GM23338 (cell line): ENCODE measurements around the gene PTPRN2. TPM values are rescaled to one million over a fixed set of nuclear protein-coding genes. Genes with fewer than 3 reads are reported as not detected.

ENCODE experiments used
- ATAC-seq: fragments of 200-7000 bp; cut with Tn5 transposase; 3 replicates; pipeline ENCODE4 v1.9.1; 2020
- DNase-seq: peaks from one replicate; pipeline ENCODE4 v3.0.0-alpha.2; 2015; ENCODE audit warnings: low spot score
- H2AFZ ChIP-seq: fragments of 200-600 bp; sonication (generic); 2 replicates; pipeline ENCODE4 v1.8.0; 2016; ENCODE audit warnings: antibody characterized with exemption, mild to moderate bottlenecking, moderate library complexity
- H3F3A ChIP-seq: fragments of 200-600 bp; sonication (generic); replicated peaks from 2 replicates; pipeline ENCODE4 v1.8.0; 2017; ENCODE audit warnings: antibody characterized with exemption, mixed run types, low read depth
- H3K27ac ChIP-seq: fragments of 200-600 bp; sonication (generic); 2 replicates; pipeline ENCODE4 v1.6.1; 2016; ENCODE audit warnings: low read depth
- H3K27me3 ChIP-seq: fragments of 200-600 bp; sonication (generic); 2 replicates; pipeline ENCODE4 v1.8.0; 2016; ENCODE audit warnings: mild to moderate bottlenecking, mixed run types, moderate library complexity; ENCODE audit not compliant: insufficient read depth
- H3K36me3 ChIP-seq: fragments of 200-600 bp; sonication (generic); 2 replicates; pipeline ENCODE4 v1.8.0; 2016; ENCODE audit warnings: mild to moderate bottlenecking; ENCODE audit not compliant: insufficient read depth
- H3K4me1 ChIP-seq: fragments of 200-600 bp; sonication (generic); 2 replicates; pipeline ENCODE4 v1.8.0; 2016; ENCODE audit warnings: mild to moderate bottlenecking, moderate library complexity; ENCODE audit not compliant: insufficient read depth
- H3K4me2 ChIP-seq: fragments of 200-600 bp; sonication (generic); 2 replicates; pipeline ENCODE4 v1.7.1; 2017; ENCODE audit warnings: mixed run types
- H3K4me3 ChIP-seq: fragments of 200-600 bp; sonication (generic); 2 replicates; pipeline ENCODE4 v1.6.1; 2016; ENCODE audit warnings: mixed run types
- H3K79me2 ChIP-seq: fragments of 200-600 bp; sonication (generic); replicated peaks from 2 replicates; pipeline ENCODE4 v1.8.0; 2017; ENCODE audit warnings: mild to moderate bottlenecking; ENCODE audit not compliant: insufficient read depth
- H3K9me2 ChIP-seq: fragments of 200-600 bp; sonication (generic); 2 replicates; pipeline ENCODE4 v1.8.0; 2017; ENCODE audit not compliant: insufficient read depth
- H4K20me1 ChIP-seq: fragments of 200-600 bp; sonication (generic); replicated peaks from 2 replicates; pipeline ENCODE4 v1.8.0; 2017; ENCODE audit warnings: mild to moderate bottlenecking; ENCODE audit not compliant: insufficient read depth
- H3K27ac Mint-ChIP-seq: 2 replicates; pipeline ENCODE4 v1.8.0; 2020; ENCODE audit warnings: inconsistent platforms, mild to moderate bottlenecking, moderate library complexity, mixed read lengths
- H3K27me3 Mint-ChIP-seq: 3 replicates; pipeline ENCODE4 v1.8.0; 2022; ENCODE audit warnings: low read depth, mild to moderate bottlenecking, moderate library complexity, mixed read lengths, inconsistent platforms; ENCODE audit not compliant: insufficient read depth, poor library complexity
- H3K36me3 Mint-ChIP-seq: 3 replicates; pipeline ENCODE4 v1.8.0; 2021; ENCODE audit warnings: low read depth, mild to moderate bottlenecking, inconsistent platforms, moderate library complexity, mixed read lengths
- H3K4me1 Mint-ChIP-seq: 3 replicates; pipeline ENCODE4 v1.8.0; 2020; ENCODE audit warnings: mild to moderate bottlenecking, inconsistent platforms, mixed read lengths
- H3K4me3 Mint-ChIP-seq: 3 replicates; pipeline ENCODE4 v1.8.0; 2021; ENCODE audit warnings: moderate library complexity, mild to moderate bottlenecking, inconsistent platforms, mixed read lengths
- H3K9me3 Mint-ChIP-seq: 3 replicates; pipeline ENCODE4 v1.8.0; 2020; ENCODE audit warnings: moderate library complexity, mild to moderate bottlenecking, inconsistent platforms, mixed read lengths
- CREB1 ChIP-seq: fragments of 250-450 bp; sonication (Bioruptor Pico); IDR thresholded peaks from 2 replicates; pipeline ENCODE4 v1.5.0; 2020; ENCODE audit warnings: low read depth, mild to moderate bottlenecking, moderate library complexity
- CTCF ChIP-seq, 2 experiments: fragments of 200-600 bp in 1 of 2; sonication (generic) in 1 of 2; conservative IDR thresholded peaks; 2 replicates each; pipeline versions ENCODE4 v1.5.1 to v1.6.1; 2016 to 2017; ENCODE audit warnings: antibody characterized with exemption in 2 of 2, low read depth in 2 of 2, mild to moderate bottlenecking in 2 of 2, moderate library complexity in 1 of 2
- EZH2 ChIP-seq: fragments of 200-600 bp; sonication (generic); IDR thresholded peaks from one replicate; pipeline ENCODE4 v1.8.0; 2017; ENCODE audit warnings: antibody characterized with exemption, mild to moderate bottlenecking, low read depth; ENCODE audit not compliant: unreplicated experiment
- EZH2phosphoT487 ChIP-seq: fragments of 200-600 bp; sonication (generic); IDR thresholded peaks from one replicate; pipeline ENCODE4 v1.8.1; 2018; ENCODE audit warnings: antibody characterized with exemption; ENCODE audit not compliant: unreplicated experiment
- JUNB ChIP-seq: IDR thresholded peaks from one replicate; pipeline ENCODE4 v1.6.1; 2016; ENCODE audit warnings: antibody characterized with exemption; ENCODE audit not compliant: unreplicated experiment
- NANOG ChIP-seq: IDR thresholded peaks from 2 replicates; pipeline ENCODE4 v1.6.1; 2016; ENCODE audit warnings: antibody characterized with exemption, borderline replicate concordance
- POLR2AphosphoS5 ChIP-seq: IDR thresholded peaks from 2 replicates; pipeline ENCODE4 v1.6.1; 2016; ENCODE audit warnings: antibody characterized with exemption, low read depth
- STAT1 ChIP-seq: IDR thresholded peaks from one replicate; pipeline ENCODE4 v1.6.1; 2016; ENCODE audit warnings: antibody characterized with exemption; ENCODE audit not compliant: unreplicated experiment
- ZNF114 ChIP-seq: fragments of 250-450 bp; sonication (Bioruptor Pico); IDR thresholded peaks from 2 replicates; pipeline ENCODE4 v1.5.0; 2020; ENCODE audit warnings: mild to moderate bottlenecking, moderate library complexity
- ZNF331 ChIP-seq: fragments of 250-450 bp; sonication (Bioruptor Pico); IDR thresholded peaks from 2 replicates; pipeline ENCODE4 v1.5.0; 2020; ENCODE audit warnings: low read depth, mild to moderate bottlenecking, moderate library complexity
- ZNF462 ChIP-seq: fragments of 250-450 bp; sonication (Bioruptor Pico); IDR thresholded peaks from 2 replicates; pipeline ENCODE4 v1.5.0; 2020; ENCODE audit warnings: mild to moderate bottlenecking, moderate library complexity
- polyA plus RNA-seq: library from polyadenylated mRNA; unstranded; fragments of >200 nt; fragmentation: Nextera tagmentation; extraction: Ambion mirVana; gene quantifications from 2 replicates; pipeline ENCODE4 v1.2.1, GENCODE V29; 2016
- total RNA-seq: library from RNA; depleted of rRNA; stranded (reverse); fragments of >200 nt; shearing (Covaris generic); gene quantifications from 2 replicates; pipeline ENCODE4 v1.2.3, GENCODE V29; 2014
- TF ChIP-seq, protein P1 (sequence below): IDR thresholded peaks from one replicate; pipeline ENCODE4 v1.6.1; 2018; ENCODE audit warnings: antibody characterized with exemption; ENCODE audit not compliant: unreplicated experiment
- TF ChIP-seq, protein P2 (sequence below): IDR thresholded peaks from 2 replicates; pipeline ENCODE4 v1.6.1; 2016; ENCODE audit warnings: antibody characterized with exemption

PTPRN2 gene
- total and polyA plus RNA-seq, 2 experiments from 2014 or later: 0.87 to 4.0 TPM

DNA sequence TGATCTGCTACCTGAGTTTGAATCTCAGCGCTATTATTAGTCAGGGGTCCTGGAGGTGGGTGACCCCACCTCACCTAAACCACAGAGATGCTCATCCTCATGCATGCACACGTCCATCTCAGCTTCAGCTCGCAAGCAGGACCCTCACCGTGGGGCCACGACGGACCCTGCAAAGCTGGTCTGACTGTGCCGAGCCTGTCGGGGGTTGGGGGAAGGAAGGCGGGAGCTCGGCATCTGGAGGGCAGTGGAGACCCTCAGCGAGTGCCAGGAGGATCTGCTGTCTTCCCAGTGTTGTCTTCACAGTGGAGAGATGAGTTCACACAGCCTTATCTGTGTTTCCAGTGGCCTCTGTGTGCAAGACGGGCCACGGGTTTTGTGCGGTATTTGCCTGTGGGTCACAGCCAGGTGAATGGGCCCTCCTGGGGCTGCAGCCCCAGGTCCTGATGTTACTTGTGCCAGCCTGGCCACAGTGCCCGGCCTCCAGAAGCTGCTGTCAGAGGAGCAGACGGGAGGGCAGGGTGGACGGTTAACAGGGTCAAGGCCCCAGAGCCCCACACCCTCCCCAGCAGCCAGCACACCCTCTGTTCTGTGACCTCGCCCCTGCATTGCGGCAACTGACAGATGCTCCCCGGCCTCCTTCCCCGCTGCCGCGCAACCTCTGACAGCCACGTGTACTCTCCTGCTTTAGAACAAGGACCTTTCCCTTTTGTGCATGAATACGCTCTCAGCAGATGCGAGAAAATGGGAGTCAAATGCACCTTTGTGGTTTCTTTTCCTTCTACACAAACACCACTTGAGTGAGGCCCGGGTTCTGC lies 722.1 kb downstream of the PTPRN2 start:
- Mint-ChIP-seq H3K4me3 (no peak overlapping the region), H3K9me3 (peaks cover 89% of the 10 kb centered on the region), H3K27ac (no peak overlapping the region), H3K4me1 (no peaks in the 10 kb centered on the region), H3K27me3 (peaks cover 4% of the 10 kb centered on the region), H3K36me3 (peaks cover 42% of the 10 kb centered on the region)
- Histone ChIP-seq H3K4me3 (no peak overlapping the region), H3K4me2 (no peak overlapping the region), H4K20me1 (no peaks in the 10 kb centered on the region), H3K4me1 (no peaks in the 10 kb centered on the region), H3K27me3 (no peaks in the 10 kb centered on the region), H3K27ac (no peak overlapping the region), H3K9me2 (no peaks in the 10 kb centered on the region), H3K79me2 (no peaks in the 10 kb centered on the region), H3F3A (no peaks in the 10 kb centered on the region), H2AFZ (no peak overlapping the region), H3K36me3 (no peaks in the 10 kb centered on the region)
- DNase-seq: no peak
- no peak for TF ChIP-seq ZNF331 (CRISPR knock-in tag)
- no peak for TF ChIP-seq ZNF114 (CRISPR knock-in tag)
- TF ChIP-seq EZH2phosphoT487: no peak
- TF ChIP-seq CREB1 (CRISPR knock-in tag): no peak
- no peak for TF ChIP-seq CTCF (conservative IDR thresholded peaks at IDR 0.05; ENCODE audit: low read depth in 2 of 2)
- TF ChIP-seq POLR2AphosphoS5: no peak
- TF ChIP-seq STAT1: no peak
- no peak for TF ChIP-seq ZNF462 (CRISPR knock-in tag)
- TF ChIP-seq, protein P1, sequence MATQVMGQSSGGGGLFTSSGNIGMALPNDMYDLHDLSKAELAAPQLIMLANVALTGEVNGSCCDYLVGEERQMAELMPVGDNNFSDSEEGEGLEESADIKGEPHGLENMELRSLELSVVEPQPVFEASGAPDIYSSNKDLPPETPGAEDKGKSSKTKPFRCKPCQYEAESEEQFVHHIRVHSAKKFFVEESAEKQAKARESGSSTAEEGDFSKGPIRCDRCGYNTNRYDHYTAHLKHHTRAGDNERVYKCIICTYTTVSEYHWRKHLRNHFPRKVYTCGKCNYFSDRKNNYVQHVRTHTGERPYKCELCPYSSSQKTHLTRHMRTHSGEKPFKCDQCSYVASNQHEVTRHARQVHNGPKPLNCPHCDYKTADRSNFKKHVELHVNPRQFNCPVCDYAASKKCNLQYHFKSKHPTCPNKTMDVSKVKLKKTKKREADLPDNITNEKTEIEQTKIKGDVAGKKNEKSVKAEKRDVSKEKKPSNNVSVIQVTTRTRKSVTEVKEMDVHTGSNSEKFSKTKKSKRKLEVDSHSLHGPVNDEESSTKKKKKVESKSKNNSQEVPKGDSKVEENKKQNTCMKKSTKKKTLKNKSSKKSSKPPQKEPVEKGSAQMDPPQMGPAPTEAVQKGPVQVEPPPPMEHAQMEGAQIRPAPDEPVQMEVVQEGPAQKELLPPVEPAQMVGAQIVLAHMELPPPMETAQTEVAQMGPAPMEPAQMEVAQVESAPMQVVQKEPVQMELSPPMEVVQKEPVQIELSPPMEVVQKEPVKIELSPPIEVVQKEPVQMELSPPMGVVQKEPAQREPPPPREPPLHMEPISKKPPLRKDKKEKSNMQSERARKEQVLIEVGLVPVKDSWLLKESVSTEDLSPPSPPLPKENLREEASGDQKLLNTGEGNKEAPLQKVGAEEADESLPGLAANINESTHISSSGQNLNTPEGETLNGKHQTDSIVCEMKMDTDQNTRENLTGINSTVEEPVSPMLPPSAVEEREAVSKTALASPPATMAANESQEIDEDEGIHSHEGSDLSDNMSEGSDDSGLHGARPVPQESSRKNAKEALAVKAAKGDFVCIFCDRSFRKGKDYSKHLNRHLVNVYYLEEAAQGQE: no peak
- TF ChIP-seq EZH2: no peak
- TF ChIP-seq NANOG: no peak
- no peak for TF ChIP-seq JUNB
- TF ChIP-seq, protein P2, sequence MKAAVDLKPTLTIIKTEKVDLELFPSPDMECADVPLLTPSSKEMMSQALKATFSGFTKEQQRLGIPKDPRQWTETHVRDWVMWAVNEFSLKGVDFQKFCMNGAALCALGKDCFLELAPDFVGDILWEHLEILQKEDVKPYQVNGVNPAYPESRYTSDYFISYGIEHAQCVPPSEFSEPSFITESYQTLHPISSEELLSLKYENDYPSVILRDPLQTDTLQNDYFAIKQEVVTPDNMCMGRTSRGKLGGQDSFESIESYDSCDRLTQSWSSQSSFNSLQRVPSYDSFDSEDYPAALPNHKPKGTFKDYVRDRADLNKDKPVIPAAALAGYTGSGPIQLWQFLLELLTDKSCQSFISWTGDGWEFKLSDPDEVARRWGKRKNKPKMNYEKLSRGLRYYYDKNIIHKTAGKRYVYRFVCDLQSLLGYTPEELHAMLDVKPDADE: no peak
- ATAC-seq: no peak
